Neural crest cell (in vitro differentiated cells): ENCODE data around the gene QSOX2. TPM values are rescaled to one million over a fixed set of nuclear protein-coding genes. Genes with fewer than 3 reads are reported as not detected.

Experiments
- DNase-seq: peaks from one replicate; pipeline ENCODE4 v3.0.0; 2021; ENCODE audit warnings: low read depth, mixed read lengths, low spot score
- H3K27ac Mint-ChIP-seq: one replicate; pipeline ENCODE4 v1.8.0; 2021; ENCODE audit warnings: mild to moderate bottlenecking, mixed read lengths; ENCODE audit not compliant: unreplicated experiment
- H3K27me3 Mint-ChIP-seq: 2 replicates; pipeline ENCODE4 v1.8.0; 2021; ENCODE audit warnings: low read depth, mild to moderate bottlenecking, mixed read lengths
- H3K36me3 Mint-ChIP-seq: 2 replicates; pipeline ENCODE4 v1.8.0; 2021; ENCODE audit warnings: low read depth, mild to moderate bottlenecking, mixed read lengths
- H3K4me1 Mint-ChIP-seq: 2 replicates; pipeline ENCODE4 v1.8.0; 2021; ENCODE audit warnings: mixed read lengths
- H3K4me3 Mint-ChIP-seq: one replicate; pipeline ENCODE4 v1.8.0; 2021; ENCODE audit warnings: mild to moderate bottlenecking, mixed read lengths
- H3K9me3 Mint-ChIP-seq: 2 replicates; pipeline ENCODE4 v1.8.0; 2021; ENCODE audit warnings: mixed read lengths
- total RNA-seq: library from RNA; stranded (reverse); gene quantifications from 2 replicates; pipeline ENCODE4 v1.2.1, GENCODE V29; 2021
- TF ChIP-seq, protein P1 (sequence below): fragments of 200-600 bp; sonication (generic); conservative IDR thresholded peaks from 2 replicates; pipeline ENCODE4 v1.5.0; 2021; ENCODE audit warnings: antibody characterized with exemption, mild to moderate bottlenecking

Gene QSOX2
- total RNA-seq, 1 donor from 2014 or later, result 28.7 TPM

GRCh38 chr9:136208675-136209074, 36.9 kb downstream of the QSOX2 start:
- H3K4me1 Mint-ChIP-seq, result peaks cover 5% of the 10 kb centered on the region
- peaks cover 37% of the 10 kb centered on the region for H3K27me3 Mint-ChIP-seq
- DNase-seq, result no peak
- TF ChIP-seq, protein P1, sequence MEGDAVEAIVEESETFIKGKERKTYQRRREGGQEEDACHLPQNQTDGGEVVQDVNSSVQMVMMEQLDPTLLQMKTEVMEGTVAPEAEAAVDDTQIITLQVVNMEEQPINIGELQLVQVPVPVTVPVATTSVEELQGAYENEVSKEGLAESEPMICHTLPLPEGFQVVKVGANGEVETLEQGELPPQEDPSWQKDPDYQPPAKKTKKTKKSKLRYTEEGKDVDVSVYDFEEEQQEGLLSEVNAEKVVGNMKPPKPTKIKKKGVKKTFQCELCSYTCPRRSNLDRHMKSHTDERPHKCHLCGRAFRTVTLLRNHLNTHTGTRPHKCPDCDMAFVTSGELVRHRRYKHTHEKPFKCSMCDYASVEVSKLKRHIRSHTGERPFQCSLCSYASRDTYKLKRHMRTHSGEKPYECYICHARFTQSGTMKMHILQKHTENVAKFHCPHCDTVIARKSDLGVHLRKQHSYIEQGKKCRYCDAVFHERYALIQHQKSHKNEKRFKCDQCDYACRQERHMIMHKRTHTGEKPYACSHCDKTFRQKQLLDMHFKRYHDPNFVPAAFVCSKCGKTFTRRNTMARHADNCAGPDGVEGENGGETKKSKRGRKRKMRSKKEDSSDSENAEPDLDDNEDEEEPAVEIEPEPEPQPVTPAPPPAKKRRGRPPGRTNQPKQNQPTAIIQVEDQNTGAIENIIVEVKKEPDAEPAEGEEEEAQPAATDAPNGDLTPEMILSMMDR, result no peak
- peaks cover 8% of the 10 kb centered on the region for H3K36me3 Mint-ChIP-seq
- H3K4me3 Mint-ChIP-seq, result no peak overlapping the region
- H3K27ac Mint-ChIP-seq, result no peak overlapping the region
- no peaks in the 10 kb centered on the region for H3K9me3 Mint-ChIP-seq

GRCh38 chr9:136207616-136208015, 38.0 kb downstream of the QSOX2 start:
- Mint-ChIP-seq H3K27ac (no peak overlapping the region), H3K4me1 (peaks cover 5% of the 10 kb centered on the region), H3K36me3 (peaks cover 6% of the 10 kb centered on the region), H3K9me3 (no peaks in the 10 kb centered on the region), H3K27me3 (peaks cover 45% of the 10 kb centered on the region), H3K4me3 (no peak overlapping the region)
- DNase-seq, result no peak
- TF ChIP-seq, protein P1, result no peak

DNA sequence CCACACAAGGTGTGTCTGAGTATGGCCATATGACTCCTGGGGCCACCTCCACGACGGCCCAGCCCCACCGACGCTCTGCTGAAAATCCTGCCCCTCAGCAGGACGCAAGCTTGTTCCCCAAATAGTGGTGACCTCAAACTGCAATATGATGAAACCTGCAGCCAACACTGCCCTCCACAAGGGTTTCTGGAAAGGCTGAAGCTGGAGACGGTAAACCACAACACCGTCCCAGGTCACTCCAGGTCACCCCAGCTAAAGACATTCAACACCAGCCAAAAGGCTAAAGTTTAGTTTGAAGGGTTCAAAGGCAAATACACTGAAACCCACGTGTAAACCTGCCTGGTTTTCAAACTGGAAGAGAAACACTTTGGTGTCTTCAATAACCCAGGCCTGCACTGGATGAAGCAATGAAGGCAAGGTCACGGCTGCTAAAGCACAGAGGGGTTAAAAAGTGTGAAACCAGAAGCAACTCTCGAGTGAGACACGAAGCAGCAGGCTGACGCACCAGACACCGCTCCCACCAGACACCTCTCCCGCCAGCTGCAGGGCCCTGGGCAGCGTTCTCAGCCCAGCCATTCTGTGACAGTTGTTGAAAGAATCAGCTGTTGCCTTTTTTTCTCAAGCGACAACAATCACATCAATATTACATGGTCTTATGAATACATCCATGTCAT, 38.9 kb downstream of the QSOX2 start:
- Mint-ChIP-seq H3K27ac (no peak overlapping the region), H3K36me3 (peaks cover 6% of the 10 kb centered on the region), H3K4me3 (no peak overlapping the region)

GRCh38 chr9:136205707-136205992, 40.0 kb downstream of the QSOX2 start:
- peaks cover 5% of the 10 kb centered on the region for H3K4me1 Mint-ChIP-seq
- H3K36me3 Mint-ChIP-seq, result peaks cover 6% of the 10 kb centered on the region
- no peaks in the 10 kb centered on the region for H3K9me3 Mint-ChIP-seq
- DNase-seq, result no peak
- no peak overlapping the region for H3K4me3 Mint-ChIP-seq
- H3K27me3 Mint-ChIP-seq, result peaks cover 61% of the 10 kb centered on the region
- TF ChIP-seq, protein P1, result no peak
- no peak overlapping the region for H3K27ac Mint-ChIP-seq

More for the DNA sequence above, 38.9 kb downstream of the QSOX2 start:
- Mint-ChIP-seq H3K9me3 (no peaks in the 10 kb centered on the region), H3K4me1 (peaks cover 5% of the 10 kb centered on the region), H3K27me3 (peaks cover 51% of the 10 kb centered on the region)
- no peak for DNase-seq
- TF ChIP-seq, protein P1, result no peak

- DNase-seq, result peak; percentile 47
- TF ChIP-seq, protein P1, result no peak
- peaks cover 5% of the 10 kb centered on the region for H3K4me1 Mint-ChIP-seq
- H3K9me3 Mint-ChIP-seq, result no peaks in the 10 kb centered on the region
- H3K27ac Mint-ChIP-seq, result no peak within 1 kb of the TSS
- no peak within 1 kb of the TSS for H3K4me3 Mint-ChIP-seq
- peaks cover 67% of the 10 kb centered on the region for H3K27me3 Mint-ChIP-seq
- H3K36me3 Mint-ChIP-seq, result peaks cover 6% of the 10 kb centered on the region
Measured at GRCh38 chr9:136204838-136205706, 40.5 kb downstream of the QSOX2 start, which contains the start of gene LHX3. TSS of gene LHX3 (minus strand) at chr9:136205128. CDS start at chr9:136205012, 116 bp downstream.
